OCI-LY1 (cell line): Measurements from ENCODE around the gene HIPK1.

Experiments used
- H2AFZ ChIP-seq: fragments of 200-600 bp; sonication (generic), shearing (Covaris generic); 2 replicates; pipeline ENCODE4 v1.6.0; 2014; ENCODE audit warnings: antibody characterized with exemption, mild to moderate bottlenecking, low read length
- H3F3A ChIP-seq: fragments of 200-600 bp; sonication (generic), shearing (Covaris generic); 2 replicates; pipeline ENCODE4 v1.6.0; 2014; ENCODE audit warnings: mild to moderate bottlenecking, antibody characterized with exemption, low read length, moderate library complexity; ENCODE audit not compliant: insufficient read depth
- H3K27ac ChIP-seq: fragments of 200-600 bp; sonication (generic); 2 replicates; pipeline ENCODE4 v1.5.1; 2014; ENCODE audit warnings: low read length, mixed run types, mild to moderate bottlenecking, low read depth; ENCODE audit not compliant: poor library complexity, severe bottlenecking
- H3K27me3 ChIP-seq: fragments of 200-600 bp; sonication (generic); 2 replicates; pipeline ENCODE4 v1.6.0; 2014; ENCODE audit warnings: antibody characterized with exemption, mild to moderate bottlenecking, low read length, moderate library complexity; ENCODE audit not compliant: insufficient read depth
- H3K36me3 ChIP-seq: fragments of 200-600 bp; sonication (generic); 2 replicates; pipeline ENCODE4 v1.6.1; 2014; ENCODE audit warnings: mild to moderate bottlenecking, antibody characterized with exemption, low read length, moderate library complexity, mixed read lengths; ENCODE audit not compliant: insufficient read depth
- H3K4me1 ChIP-seq: fragments of 200-600 bp; sonication (generic); 2 replicates; pipeline ENCODE4 v1.5.1; 2014; ENCODE audit warnings: mild to moderate bottlenecking, low read length, moderate library complexity; ENCODE audit not compliant: insufficient read depth, severe bottlenecking
- H3K4me2 ChIP-seq: fragments of 200-600 bp; sonication (generic), shearing (Covaris generic); 2 replicates; pipeline ENCODE4 v1.6.1; 2014; ENCODE audit warnings: low read length
- H3K4me3 ChIP-seq: fragments of 200-600 bp; sonication (generic); 2 replicates; pipeline ENCODE4 v1.5.1; 2014; ENCODE audit warnings: low read length, low read depth, mild to moderate bottlenecking, mixed read lengths; ENCODE audit not compliant: poor library complexity, severe bottlenecking
- H3K79me2 ChIP-seq: fragments of 200-600 bp; shearing (Covaris generic); 2 replicates; pipeline ENCODE4 v1.6.1; 2016; ENCODE audit warnings: mixed run types, low read length, mixed read lengths; ENCODE audit not compliant: insufficient read depth
- H3K9ac ChIP-seq: fragments of 200-600 bp; sonication (generic), shearing (Covaris generic); 2 replicates; pipeline ENCODE4 v1.6.1; 2014; ENCODE audit warnings: mild to moderate bottlenecking, low read length, mixed read lengths
- H3K9me2 ChIP-seq: fragments of 200-600 bp; sonication (generic), shearing (Covaris generic); 2 replicates; pipeline ENCODE4 v1.6.1; 2014; ENCODE audit warnings: low read depth, mild to moderate bottlenecking, low read length, mixed read lengths
- H3K9me3 ChIP-seq: fragments of 200-600 bp; shearing (Covaris generic); 2 replicates; pipeline ENCODE4 v1.6.1; 2014; ENCODE audit warnings: low read length, mixed read lengths
- H4K20me1 ChIP-seq: fragments of 200-600 bp; sonication (generic), shearing (Covaris generic); 2 replicates; pipeline ENCODE4 v1.6.0; 2016; ENCODE audit warnings: mild to moderate bottlenecking, low read length; ENCODE audit not compliant: insufficient read depth
- EZH2 ChIP-seq: fragments of 200-600 bp; sonication (generic), shearing (Covaris generic); IDR thresholded peaks from 2 replicates; pipeline ENCODE4 v1.8.0; 2017; ENCODE audit warnings: borderline replicate concordance, mixed run types, mild to moderate bottlenecking, antibody characterized with exemption, low read length, moderate library complexity, mixed read lengths
- TF ChIP-seq, protein P1 (sequence below): fragments of 200-600 bp; sonication (generic), shearing (Covaris generic); IDR thresholded peaks from 2 replicates; pipeline ENCODE4 v1.5.1; 2017; ENCODE audit warnings: mild to moderate bottlenecking, antibody characterized with exemption, low read length, moderate library complexity, mixed read lengths

The HIPK1 gene

DNA sequence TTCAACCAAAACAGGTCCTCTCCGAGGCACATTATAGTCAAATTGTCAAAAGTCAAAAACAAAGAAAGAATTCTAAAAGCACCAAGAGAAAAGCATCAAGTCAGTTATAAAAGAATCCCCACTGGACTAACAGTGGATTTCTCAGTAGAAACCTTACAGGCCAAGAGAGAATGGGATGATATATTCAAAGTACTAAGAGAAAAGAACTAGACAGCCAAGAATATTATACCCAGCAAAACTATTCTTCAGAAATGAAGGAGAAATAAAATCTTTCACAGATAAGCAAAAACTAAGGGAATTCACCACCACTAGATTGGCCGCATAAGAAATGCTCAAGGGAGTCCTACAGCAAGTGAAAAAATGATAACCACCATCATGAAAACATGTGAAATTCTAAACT lies 66.3 kb downstream of the HIPK1 start:
- no peaks in the 10 kb centered on the region for H3K36me3 ChIP-seq
- H3K4me3 ChIP-seq: no peak overlapping the region
- no peaks in the 10 kb centered on the region for H3K4me1 ChIP-seq
- H3K9ac ChIP-seq: no peak overlapping the region
- H4K20me1 ChIP-seq: no peaks in the 10 kb centered on the region
- H3K27ac ChIP-seq: no peak overlapping the region
- no peaks in the 10 kb centered on the region for H3K9me2 ChIP-seq
- H3K9me3 ChIP-seq: peaks cover 5% of the 10 kb centered on the region; the same call in 1 of the 2 replicates
- H2AFZ ChIP-seq: no peak overlapping the region
- H3K4me2 ChIP-seq: no peak overlapping the region
- no peak for TF ChIP-seq EZH2
- TF ChIP-seq, protein P1, sequence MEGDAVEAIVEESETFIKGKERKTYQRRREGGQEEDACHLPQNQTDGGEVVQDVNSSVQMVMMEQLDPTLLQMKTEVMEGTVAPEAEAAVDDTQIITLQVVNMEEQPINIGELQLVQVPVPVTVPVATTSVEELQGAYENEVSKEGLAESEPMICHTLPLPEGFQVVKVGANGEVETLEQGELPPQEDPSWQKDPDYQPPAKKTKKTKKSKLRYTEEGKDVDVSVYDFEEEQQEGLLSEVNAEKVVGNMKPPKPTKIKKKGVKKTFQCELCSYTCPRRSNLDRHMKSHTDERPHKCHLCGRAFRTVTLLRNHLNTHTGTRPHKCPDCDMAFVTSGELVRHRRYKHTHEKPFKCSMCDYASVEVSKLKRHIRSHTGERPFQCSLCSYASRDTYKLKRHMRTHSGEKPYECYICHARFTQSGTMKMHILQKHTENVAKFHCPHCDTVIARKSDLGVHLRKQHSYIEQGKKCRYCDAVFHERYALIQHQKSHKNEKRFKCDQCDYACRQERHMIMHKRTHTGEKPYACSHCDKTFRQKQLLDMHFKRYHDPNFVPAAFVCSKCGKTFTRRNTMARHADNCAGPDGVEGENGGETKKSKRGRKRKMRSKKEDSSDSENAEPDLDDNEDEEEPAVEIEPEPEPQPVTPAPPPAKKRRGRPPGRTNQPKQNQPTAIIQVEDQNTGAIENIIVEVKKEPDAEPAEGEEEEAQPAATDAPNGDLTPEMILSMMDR: no peak
- H3K79me2 ChIP-seq: no peaks in the 10 kb centered on the region
- no peaks in the 10 kb centered on the region for H3F3A ChIP-seq
- no peaks in the 10 kb centered on the region for H3K27me3 ChIP-seq

DNA sequence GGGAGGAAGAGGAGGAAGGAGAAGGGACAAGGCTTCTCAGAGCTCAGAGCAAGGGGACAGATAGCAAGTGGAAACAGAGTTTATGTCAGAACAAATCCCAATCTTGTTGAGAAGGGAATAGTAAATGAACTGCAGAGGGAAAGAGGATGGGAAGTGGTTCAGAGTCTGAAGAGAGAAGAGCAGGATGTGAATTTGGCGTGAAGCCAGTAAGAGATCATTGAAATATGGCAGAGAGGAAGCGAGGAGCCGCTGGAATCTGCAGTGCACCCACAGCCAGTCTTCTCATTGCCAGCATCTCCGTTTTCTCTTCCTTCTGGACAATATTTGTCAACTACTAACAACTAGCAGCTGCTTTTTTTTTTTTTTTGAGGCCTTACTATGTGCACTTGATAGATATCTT lies 69.2 kb downstream of the HIPK1 start:
- no peak overlapping the region for H3K27ac ChIP-seq
- peaks cover 5% of the 10 kb centered on the region; the same call in 1 of the 2 replicates for H3K9me3 ChIP-seq
- no peak overlapping the region for H3K4me3 ChIP-seq
- H3K79me2 ChIP-seq: no peaks in the 10 kb centered on the region
- H3K9ac ChIP-seq: no peak overlapping the region
- no peaks in the 10 kb centered on the region for H3F3A ChIP-seq
- no peaks in the 10 kb centered on the region for H4K20me1 ChIP-seq
- no peak for TF ChIP-seq EZH2
- TF ChIP-seq, protein P1: no peak
- no peak overlapping the region for H2AFZ ChIP-seq
- H3K4me1 ChIP-seq: no peaks in the 10 kb centered on the region
- no peaks in the 10 kb centered on the region for H3K36me3 ChIP-seq
- H3K27me3 ChIP-seq: no peaks in the 10 kb centered on the region
- no peaks in the 10 kb centered on the region for H3K9me2 ChIP-seq
- no peak overlapping the region for H3K4me2 ChIP-seq

DNA sequence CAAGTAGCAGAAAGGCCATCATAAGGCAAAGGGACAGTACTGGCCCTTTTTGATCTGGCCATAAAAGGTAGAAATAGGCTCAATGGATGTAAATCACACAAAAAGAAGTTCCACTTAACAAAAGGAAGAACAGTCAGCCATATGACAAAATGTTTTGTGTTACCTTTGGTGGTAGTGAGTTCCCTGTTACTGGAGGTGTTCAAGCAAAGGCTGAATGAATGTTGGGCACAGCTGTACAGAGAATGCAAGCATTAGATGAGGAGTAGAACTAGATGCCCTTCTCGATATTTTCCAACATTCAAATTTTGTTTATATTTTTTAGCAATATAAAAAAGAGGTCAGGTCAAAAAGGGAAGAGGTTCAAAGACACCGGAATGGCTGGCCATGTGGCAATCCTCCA lies 70.1 kb downstream of the HIPK1 start:
- Histone ChIP-seq H3K9me2 (no peaks in the 10 kb centered on the region), H3F3A (no peaks in the 10 kb centered on the region), H4K20me1 (no peaks in the 10 kb centered on the region), H3K27me3 (no peaks in the 10 kb centered on the region), H3K27ac (no peak overlapping the region), H3K4me2 (no peak overlapping the region), H3K36me3 (no peaks in the 10 kb centered on the region), H3K9ac (no peak overlapping the region), H3K4me3 (no peak overlapping the region), H3K79me2 (no peaks in the 10 kb centered on the region), H3K9me3 (peaks cover 5% of the 10 kb centered on the region; the same call in 1 of the 2 replicates), H3K4me1 (no peaks in the 10 kb centered on the region), H2AFZ (no peak overlapping the region)
- TF ChIP-seq, protein P1: no peak
- TF ChIP-seq EZH2: no peak
